ENCODE data around the gene EPM2A. TPM values are rescaled to one million over a fixed set of nuclear protein-coding genes. Genes with fewer than 3 reads are reported as not detected.
"Not testable (repeated sequence)": the region's sequence is repeated elsewhere in the genome, so short reads cannot be mapped to it uniquely, and the experiment has no call there.

EPM2A gene
- polyA plus RNA-seq, 1 donor from 2014 or later, result 7.0 TPM

DNA sequence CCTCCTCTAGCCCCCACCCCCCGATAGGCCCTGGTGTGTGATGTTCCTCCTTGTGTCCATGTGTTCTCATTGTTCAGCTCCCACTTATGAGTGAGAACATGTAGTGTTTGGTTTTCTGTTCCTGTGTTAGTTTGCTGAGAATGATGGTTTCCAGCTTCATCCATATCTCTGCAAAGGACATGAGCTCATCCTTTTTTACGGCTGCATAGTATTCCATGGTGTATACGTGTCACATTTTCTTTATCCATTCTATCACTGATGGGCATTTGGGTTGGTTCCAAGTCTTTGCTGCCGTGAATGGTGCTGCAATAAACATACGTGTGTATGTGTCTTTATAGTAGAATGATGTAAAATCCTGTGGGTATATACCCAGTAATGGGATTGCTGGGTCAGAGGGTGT lies 4.4 kb upstream of the EPM2A start:
- H3K36me3 Mint-ChIP-seq, H3K27ac Mint-ChIP-seq, H3K9me3 Mint-ChIP-seq, H3K27me3 Mint-ChIP-seq, H3K4me1 Mint-ChIP-seq: not testable (repeated sequence)
- peak overlapping the region in 1 of 4 donors; percentile 66 for H3K4me3 Mint-ChIP-seq

DNA sequence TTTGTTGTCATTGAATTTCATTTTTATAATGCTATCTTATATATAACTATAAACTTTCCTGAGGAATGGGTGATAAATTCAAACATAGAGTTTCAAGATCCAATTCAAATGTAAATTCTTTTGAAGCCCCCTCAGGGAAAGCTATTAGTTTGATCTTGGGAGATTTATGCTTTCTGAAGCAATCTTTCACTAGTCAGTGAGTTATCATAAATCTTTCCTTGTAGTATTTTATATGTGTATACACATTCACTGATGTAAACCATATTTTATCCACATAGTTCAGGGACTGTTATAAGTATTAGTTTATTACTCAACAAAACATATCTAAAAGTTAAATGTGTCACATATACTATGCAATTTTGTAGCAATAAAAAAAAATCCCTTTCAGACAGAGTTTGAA lies 2.9 kb upstream of the EPM2A start:
- Mint-ChIP-seq H3K4me3 (no peak overlapping the region), H3K4me1 (peaks cover 4 to 12% (median 9%) of the 10 kb centered on the region in 3 donors), H3K9me3 (peaks cover 0 to 5% (median 3%) of the 10 kb centered on the region in 3 donors), H3K36me3 (no peaks in the 10 kb centered on the region), H3K27ac (no peak overlapping the region), H3K27me3 (no peaks in the 10 kb centered on the region)

DNA sequence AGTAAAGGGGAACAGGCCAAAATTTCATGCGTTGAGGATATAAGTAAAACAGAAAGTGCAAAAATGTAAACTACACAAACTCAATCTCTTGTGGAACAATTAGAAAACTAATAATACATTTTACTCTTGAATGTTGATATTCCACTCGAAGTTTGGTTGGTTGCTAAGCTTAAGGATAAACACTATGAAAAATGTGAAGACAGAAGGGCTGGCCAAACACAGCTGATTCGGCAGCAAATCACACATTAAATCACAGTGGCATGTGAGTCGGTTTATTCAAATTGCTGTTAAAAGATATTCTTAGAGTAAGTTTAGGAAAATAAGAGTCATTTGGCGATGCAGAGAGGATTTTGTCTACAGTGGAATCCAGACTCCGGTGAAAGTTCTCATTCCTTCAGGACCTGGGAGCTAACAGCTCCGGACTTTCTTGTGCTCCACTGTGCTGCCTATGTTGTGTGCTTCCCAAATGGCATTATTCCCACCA lies 1.4 kb upstream of the EPM2A start:
- no peaks in the 10 kb centered on the region for H3K36me3 Mint-ChIP-seq
- H3K4me3 Mint-ChIP-seq, result peak overlapping the region; percentile 94 to 99 (median 98)
- H3K9me3 Mint-ChIP-seq, result peaks cover 0 to 5% (median 3%) of the 10 kb centered on the region in 3 donors
- H3K27ac Mint-ChIP-seq, result peak overlapping the region; percentile 98 to 99 (median 99)
- H3K27me3 Mint-ChIP-seq, result no peaks in the 10 kb centered on the region
- H3K4me1 Mint-ChIP-seq, result peaks cover 4 to 12% (median 9%) of the 10 kb centered on the region in 3 donors

DNA sequence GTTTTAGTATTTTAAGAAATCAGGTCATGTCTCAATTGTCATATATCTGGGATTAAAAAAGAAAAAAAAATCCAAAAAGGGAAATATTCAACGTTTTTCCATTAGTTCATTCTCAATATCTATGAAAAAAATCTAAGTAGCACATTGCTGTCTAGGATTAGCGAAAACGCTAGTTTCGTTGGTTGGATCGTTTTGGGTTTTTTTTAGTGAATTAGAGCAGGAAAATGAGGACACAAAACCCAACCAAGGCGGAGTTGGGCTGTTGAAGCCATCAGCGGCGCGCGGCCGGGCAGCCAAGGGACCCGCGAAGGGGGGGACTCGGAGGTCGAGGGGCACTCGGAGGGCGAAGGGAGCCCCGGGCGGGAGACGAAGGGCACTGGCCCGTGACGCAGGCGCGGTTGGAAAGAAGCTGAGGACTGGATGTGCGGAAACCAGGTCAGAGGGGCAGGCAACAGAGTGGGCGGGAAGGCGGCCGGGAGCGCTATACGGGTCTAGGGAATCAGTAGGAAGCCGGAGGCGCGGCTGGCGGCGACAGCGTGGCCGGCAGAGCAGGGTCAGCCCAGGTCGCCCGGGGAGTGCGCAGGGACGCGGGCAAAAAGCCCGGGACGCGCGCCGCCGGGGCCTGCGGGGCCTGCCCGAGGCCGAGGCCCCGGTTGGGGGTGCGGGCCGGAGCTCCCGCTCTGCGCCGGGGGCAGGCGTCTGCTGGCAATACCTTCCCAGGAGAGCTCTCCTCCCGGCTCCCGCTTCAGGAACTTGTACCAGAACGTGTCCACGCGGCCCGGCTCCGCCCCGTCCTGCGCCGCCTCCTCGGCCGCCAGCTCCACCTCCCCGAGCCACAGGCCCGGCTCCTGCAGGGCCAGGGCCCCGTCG lies 599 bp downstream of the EPM2A start:
- H3K36me3 Mint-ChIP-seq, result no peaks in the 10 kb centered on the region
- peaks cover 0 to 4% (median 2%) of the 10 kb centered on the region in 3 donors for H3K9me3 Mint-ChIP-seq
- H3K27me3 Mint-ChIP-seq, result no peaks in the 10 kb centered on the region
- H3K4me3 Mint-ChIP-seq, result peak overlapping the region; percentile 94 to 99 (median 98)
- H3K27ac Mint-ChIP-seq, result peak overlapping the region; percentile 87 to 94 (median 91)
- H3K4me1 Mint-ChIP-seq, result peaks cover 12 to 23% (median 13%) of the 10 kb centered on the region in 3 donors

DNA sequence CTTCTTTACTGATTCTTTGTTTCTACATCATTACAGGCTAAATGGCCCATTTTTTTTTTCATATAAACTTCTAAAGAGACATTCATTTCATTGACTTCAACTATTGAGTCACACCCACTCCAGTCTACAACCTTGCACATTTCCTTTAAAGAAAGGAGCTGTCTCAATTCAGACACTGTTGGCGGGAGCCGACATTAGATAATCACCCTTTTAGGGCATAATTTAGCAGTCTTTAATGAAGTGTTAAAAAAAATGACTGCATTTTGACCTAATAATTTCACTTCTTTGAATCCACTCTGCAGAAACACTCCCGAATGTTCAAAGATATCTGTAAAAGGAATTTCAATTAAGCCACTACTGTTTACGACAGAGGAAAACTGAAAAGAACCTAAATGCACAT lies 1.5 kb downstream of the EPM2A start:
- Mint-ChIP-seq H3K9me3 (peaks cover 0 to 7% (median 2%) of the 10 kb centered on the region in 3 donors), H3K27ac (peak overlapping the region; percentile 53 to 91 (median 87)), H3K4me1 (peaks cover 13 to 25% (median 13%) of the 10 kb centered on the region in 3 donors), H3K27me3 (no peaks in the 10 kb centered on the region), H3K4me3 (peak overlapping the region; percentile 60 to 99 (median 98)), H3K36me3 (no peaks in the 10 kb centered on the region)

DNA sequence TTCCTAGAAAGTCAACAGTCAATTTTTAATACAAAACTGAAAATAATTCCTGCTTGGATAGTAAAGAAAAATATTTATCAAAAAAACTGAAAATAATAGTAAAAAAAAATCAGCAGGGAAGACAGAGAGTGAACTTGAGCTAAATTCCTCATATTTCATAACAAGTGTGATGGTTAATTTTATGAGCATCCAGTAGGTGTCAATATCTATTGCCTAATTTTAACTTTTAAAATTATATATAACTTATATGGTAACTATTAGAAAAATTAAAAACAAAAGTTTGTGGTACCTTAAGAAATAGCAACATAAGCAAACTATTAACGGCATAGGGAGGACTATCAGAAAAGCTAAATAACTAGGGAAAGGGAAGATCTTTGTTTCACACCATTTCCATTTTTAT lies 2.1 kb downstream of the EPM2A start:
- H3K9me3 Mint-ChIP-seq, result peaks cover 0 to 11% (median 2%) of the 10 kb centered on the region in 3 donors
- H3K36me3 Mint-ChIP-seq, result no peaks in the 10 kb centered on the region
- H3K27me3 Mint-ChIP-seq, result no peaks in the 10 kb centered on the region
- peaks cover 13 to 25% (median 13%) of the 10 kb centered on the region in 3 donors for H3K4me1 Mint-ChIP-seq
- H3K27ac Mint-ChIP-seq, result peak overlapping the region in 1 of 3 donors; percentile 87
- no peak overlapping the region for H3K4me3 Mint-ChIP-seq

DNA sequence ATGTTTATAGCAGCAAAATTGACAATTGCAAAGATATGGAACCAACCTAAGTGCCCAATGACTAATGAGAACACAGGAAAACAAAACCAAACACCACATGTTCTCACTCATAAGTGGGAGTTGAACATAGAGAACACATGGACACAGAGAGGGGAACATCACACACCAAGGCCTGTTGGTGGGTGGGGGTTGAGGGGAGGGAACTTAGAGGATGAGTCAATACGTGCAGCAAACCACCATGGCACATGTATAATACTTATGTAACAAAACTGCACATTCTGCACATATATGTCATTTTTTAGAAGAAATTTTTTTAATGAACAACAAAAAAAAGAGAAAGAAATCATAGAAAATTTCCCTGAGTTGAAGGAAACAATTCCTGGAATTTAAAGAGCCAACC lies 3.9 kb downstream of the EPM2A start:
- Mint-ChIP-seq H3K36me3 (no peaks in the 10 kb centered on the region), H3K9me3 (peaks cover 2 to 16% (median 2%) of the 10 kb centered on the region in 3 donors), H3K4me3 (peak overlapping the region in 1 of 4 donors; percentile 18), H3K27me3 (no peaks in the 10 kb centered on the region), H3K27ac (peak overlapping the region in 2 of 3 donors; percentile 39 to 57), H3K4me1 (peaks cover 10 to 19% (median 16%) of the 10 kb centered on the region in 3 donors)

DNA sequence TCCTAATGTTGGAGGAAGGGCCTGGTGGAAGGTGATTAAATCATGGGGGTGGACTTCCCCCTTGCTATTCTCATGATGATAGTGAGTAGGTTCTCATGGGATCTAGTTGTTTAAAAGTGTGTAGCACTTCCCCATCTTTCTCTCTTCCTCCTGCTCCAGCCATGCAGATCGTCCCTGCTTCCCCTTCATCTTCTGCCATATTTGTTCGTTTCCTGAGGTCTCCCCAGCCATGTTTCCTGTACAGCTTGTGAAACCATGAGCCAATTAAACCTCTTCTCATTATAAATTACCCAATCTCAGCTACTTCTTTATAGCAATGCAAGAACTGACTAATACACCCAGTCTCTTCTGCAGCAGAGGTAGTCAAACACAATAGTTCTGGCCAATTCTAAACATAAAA lies 5.4 kb downstream of the EPM2A start:
- Mint-ChIP-seq H3K4me1 (peaks cover 8 to 18% (median 17%) of the 10 kb centered on the region in 3 donors), H3K4me3 (peak overlapping the region in 1 of 4 donors; percentile 4), H3K27me3 (no peaks in the 10 kb centered on the region), H3K36me3 (no peaks in the 10 kb centered on the region), H3K27ac (no peak overlapping the region), H3K9me3 (peaks cover 2 to 16% (median 3%) of the 10 kb centered on the region in 3 donors)

DNA sequence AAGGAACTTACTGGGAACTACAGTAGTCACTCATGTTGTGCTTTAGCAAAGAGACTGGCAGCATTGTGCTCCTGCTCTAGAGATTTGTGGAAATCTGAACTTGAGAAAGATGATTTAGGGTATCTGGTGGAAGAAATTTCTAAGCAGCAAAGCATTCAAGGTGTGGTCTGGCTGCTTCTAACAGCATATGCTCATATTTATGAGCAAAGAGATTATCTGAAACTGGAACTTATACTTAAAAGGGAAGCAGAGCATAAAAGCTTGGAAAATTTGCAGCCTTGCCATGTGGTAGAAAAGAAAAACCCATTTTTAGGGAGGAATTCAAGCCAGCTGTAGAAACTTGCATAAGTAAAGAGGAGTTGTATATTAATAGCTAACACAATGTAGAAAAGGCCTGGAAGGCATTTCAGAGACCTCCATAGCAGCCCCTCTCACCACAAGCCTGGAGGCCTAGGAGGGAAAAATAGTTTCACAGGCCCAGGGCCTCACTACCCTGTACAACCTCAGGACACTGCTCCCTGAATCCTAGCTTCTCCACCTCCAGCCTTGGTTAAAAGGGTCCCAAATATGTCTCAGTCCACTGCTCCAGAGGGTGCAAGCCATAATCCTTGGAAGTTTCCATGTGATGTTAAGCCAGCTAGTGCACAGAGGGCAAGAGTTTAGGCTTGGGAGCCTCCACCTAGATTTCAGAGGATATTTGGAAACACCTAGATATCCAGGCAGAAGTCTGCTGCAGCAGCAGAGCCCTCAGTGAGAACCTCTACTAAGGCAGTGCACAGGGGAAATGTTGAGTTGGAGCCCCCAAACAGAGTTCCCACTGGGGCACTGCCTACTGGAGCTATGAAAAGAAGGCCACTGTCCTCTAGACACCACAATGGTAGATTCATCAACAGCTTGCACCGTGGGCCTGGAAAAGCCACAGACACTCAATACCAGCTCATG lies 6.6 kb downstream of the EPM2A start:
- H3K4me1 Mint-ChIP-seq, result peaks cover 6 to 15% (median 13%) of the 10 kb centered on the region in 3 donors
- H3K27ac Mint-ChIP-seq, result no peak overlapping the region
- peaks cover 7% of the 10 kb centered on the region for H3K36me3 Mint-ChIP-seq
- peak overlapping the region in 1 of 4 donors; percentile 24 for H3K4me3 Mint-ChIP-seq
- peaks cover 6 to 16% (median 8%) of the 10 kb centered on the region in 3 donors for H3K9me3 Mint-ChIP-seq
- H3K27me3 Mint-ChIP-seq, result no peaks in the 10 kb centered on the region

DNA sequence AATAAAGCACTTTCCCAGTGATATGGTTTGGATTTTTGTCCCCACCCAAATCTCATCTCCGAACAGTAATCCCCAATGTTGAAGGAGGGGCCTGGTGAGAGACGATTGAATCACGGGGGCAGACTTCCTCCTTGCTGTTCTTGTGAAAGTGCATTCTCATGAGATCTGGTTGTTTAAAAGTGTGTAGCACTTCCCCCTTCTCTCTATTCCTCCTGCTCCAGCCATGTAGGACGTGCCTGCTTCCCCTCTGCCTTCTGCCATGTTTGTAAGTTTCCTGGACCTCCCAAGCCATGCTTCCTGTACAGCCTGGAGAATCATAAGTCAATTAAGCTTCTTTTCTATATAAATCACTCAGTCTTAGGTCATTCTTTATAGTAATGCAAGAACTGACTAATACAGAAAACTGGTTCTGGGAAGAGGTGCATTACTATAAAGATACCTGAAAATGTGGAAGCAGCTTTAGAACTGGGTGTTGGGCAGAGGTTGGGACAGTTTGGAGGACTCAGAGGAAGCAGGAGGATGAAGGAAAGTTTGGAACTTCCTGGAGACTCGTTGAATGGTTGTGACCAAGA lies 7.4 kb downstream of the EPM2A start:
- peaks cover 6 to 16% (median 8%) of the 10 kb centered on the region in 3 donors for H3K9me3 Mint-ChIP-seq
- no peak overlapping the region for H3K4me3 Mint-ChIP-seq
- H3K36me3 Mint-ChIP-seq, result peaks cover 8% of the 10 kb centered on the region
- no peaks in the 10 kb centered on the region for H3K27me3 Mint-ChIP-seq
- no peak overlapping the region for H3K27ac Mint-ChIP-seq
- H3K4me1 Mint-ChIP-seq, result peaks cover 6 to 14% (median 13%) of the 10 kb centered on the region in 3 donors

DNA sequence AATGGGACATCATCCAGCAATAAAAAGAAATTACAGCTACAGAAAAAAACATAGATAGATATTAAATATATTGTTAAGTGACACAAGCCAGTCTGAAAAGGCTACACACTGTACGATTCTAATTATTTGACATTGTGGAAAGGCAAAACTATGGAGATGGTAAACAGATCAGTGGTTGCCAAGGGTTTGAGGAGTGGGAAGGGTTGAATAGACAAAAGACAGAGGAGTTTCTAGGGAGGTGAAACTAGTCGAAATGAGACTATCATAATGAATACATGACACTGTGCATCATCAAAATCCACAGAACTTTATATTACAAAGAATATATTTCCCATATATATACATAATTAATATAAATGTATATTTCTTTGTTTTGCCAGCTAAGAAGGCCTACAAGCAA lies 9.8 kb downstream of the EPM2A start:
- peaks cover 6 to 9% (median 9%) of the 10 kb centered on the region in 3 donors for H3K4me1 Mint-ChIP-seq
- H3K36me3 Mint-ChIP-seq, result peaks cover 12% of the 10 kb centered on the region
- peaks cover 8 to 16% (median 13%) of the 10 kb centered on the region in 3 donors for H3K9me3 Mint-ChIP-seq
- no peaks in the 10 kb centered on the region for H3K27me3 Mint-ChIP-seq
- H3K4me3 Mint-ChIP-seq, result no peak overlapping the region
- no peak overlapping the region for H3K27ac Mint-ChIP-seq

DNA sequence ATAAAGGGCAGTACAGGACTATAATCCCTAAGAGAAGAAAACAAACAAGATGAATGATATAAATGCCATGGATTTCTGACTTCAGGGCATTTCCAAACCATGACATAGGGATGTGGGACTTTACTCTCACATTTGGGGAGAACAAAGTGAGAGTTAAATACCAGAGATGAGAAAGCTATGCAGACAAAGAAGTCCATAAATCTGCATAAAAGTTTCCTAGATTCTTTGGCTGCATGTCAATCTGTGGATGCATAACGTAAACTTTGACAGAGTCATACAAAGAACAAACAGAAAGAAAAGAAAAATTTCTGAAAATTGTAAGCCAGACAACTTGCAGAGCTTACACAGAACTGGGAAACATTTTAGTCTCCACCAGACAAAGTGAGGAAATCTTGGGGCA lies 11.7 kb downstream of the EPM2A start:
- Mint-ChIP-seq H3K27ac (no peak overlapping the region), H3K9me3 (peaks cover 6 to 14% (median 9%) of the 10 kb centered on the region in 3 donors), H3K36me3 (peaks cover 15% of the 10 kb centered on the region), H3K4me1 (peaks cover 1 to 4% (median 2%) of the 10 kb centered on the region in 3 donors), H3K27me3 (no peaks in the 10 kb centered on the region), H3K4me3 (no peak overlapping the region)

DNA sequence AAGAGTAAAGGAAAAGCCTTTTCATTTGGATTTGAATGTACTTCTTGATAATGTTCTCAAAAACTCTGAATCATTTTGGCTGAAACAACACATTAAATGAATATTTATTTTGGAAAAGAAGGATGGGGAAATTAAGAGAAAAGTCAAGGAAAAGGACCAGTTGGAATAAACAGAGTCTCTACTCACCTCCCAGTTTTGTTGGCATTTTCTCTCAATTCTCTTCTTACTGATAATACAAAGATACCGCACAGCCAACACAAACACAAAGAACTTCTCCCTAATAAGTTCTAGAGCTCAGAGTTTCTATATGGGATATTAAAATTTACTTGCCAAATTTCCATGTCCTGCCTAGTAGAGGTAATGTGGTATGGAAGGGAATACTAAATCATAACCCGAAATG lies 13.1 kb downstream of the EPM2A start:
- peaks cover 0 to 4% (median 1%) of the 10 kb centered on the region in 3 donors for H3K4me1 Mint-ChIP-seq
- no peaks in the 10 kb centered on the region for H3K27me3 Mint-ChIP-seq
- peaks cover 0 to 16% (median 6%) of the 10 kb centered on the region in 3 donors for H3K9me3 Mint-ChIP-seq

DNA sequence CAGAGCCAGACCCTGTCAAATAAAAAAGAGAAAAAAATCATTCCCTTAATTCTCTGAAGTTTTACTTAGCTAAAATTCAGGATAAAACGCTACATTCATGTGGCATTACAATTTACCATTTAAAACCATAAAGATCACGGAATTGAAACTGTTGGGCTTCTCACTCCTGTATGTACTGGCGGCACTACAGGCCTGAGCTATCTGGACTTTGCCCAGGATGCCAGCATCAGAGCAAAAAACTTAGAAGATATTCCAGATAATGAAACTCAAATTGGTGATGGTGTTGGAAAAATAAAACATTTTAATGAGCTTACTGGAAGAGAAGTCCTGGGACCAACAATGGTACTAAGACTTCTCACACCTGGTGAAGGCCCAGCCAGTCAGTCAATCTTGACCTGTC lies 14.2 kb downstream of the EPM2A start:
- Mint-ChIP-seq H3K9me3 (peaks cover 0 to 13% (median 6%) of the 10 kb centered on the region in 3 donors), H3K4me3 (no peak overlapping the region), H3K27ac (no peak overlapping the region), H3K4me1 (peaks cover 0 to 1% (median 0%) of the 10 kb centered on the region in 3 donors), H3K27me3 (no peaks in the 10 kb centered on the region), H3K36me3 (peaks cover 17% of the 10 kb centered on the region)

More for the DNA sequence above, 13.1 kb downstream of the EPM2A start:
- Mint-ChIP-seq H3K36me3 (peaks cover 15% of the 10 kb centered on the region), H3K4me3 (no peak overlapping the region), H3K27ac (no peak overlapping the region)
